GM21423 (cell line): ENCODE data around the gene OR10G8.

ENCODE experiments used
- ATAC-seq: cut with Tn5 transposase; IDR thresholded peaks from one replicate; pipeline ENCODE4 v1.9.1; 2021; ENCODE audit warnings: mild to moderate bottlenecking, moderate library complexity; ENCODE audit not compliant: unreplicated experiment

OR10G8 gene

GRCh38 chr11:124077266-124077665 lies 50.7 kb downstream of the OR10G8 start:
- no peak for ATAC-seq

- ATAC-seq = no peak
Observed at GRCh38 chr11:124078591-124078990, 52.0 kb downstream of the OR10G8 start.

GRCh38 chr11:124079631-124080326 lies 53.2 kb downstream of the OR10G8 start:
- ATAC-seq = no peak
